Kidney (tissue), 14 donors: ENCODE measurements around the gene KLHL24. TPM values are rescaled to one million over a fixed set of nuclear protein-coding genes. Genes with fewer than 3 reads are reported as not detected.
"Not testable (repeated sequence)": the region's sequence is repeated elsewhere in the genome, so short reads cannot be mapped to it uniquely, and the experiment has no call there.

Experiments used
- DNase-seq, 5 donors: peaks; one replicate each; pipeline ENCODE4 v3.0.0-alpha.2; 2013 to 2020
- FAIRE-seq: peaks from 2 replicates; lab custom pipeline; 2012; peaks lifted over from hg19 to GRCh38; lab: Jason Lieb, UNC
- H3K27ac ChIP-seq, 2 donors: one replicate each; pipeline ENCODE4 v1.7.0; 2013; ENCODE audit warnings: low read depth in 2 of 2, low read length in 2 of 2, inconsistent platforms in 1 of 2
- H3K27me3 ChIP-seq: one replicate; pipeline ENCODE4 v1.7.1; 2013; ENCODE audit warnings: low read length, inconsistent platforms; ENCODE audit not compliant: control insufficient read depth, insufficient read depth
- H3K36me3 ChIP-seq, 3 donors: one replicate each; pipeline versions ENCODE4 v1.7.0 to v1.7.1; 2013; ENCODE audit warnings: low read length in 3 of 3, control low read depth in 1 of 3, inconsistent platforms in 1 of 3; ENCODE audit not compliant: insufficient read depth in 3 of 3, control insufficient read depth in 2 of 3
- H3K4me1 ChIP-seq, 3 donors: one replicate each; pipeline versions ENCODE4 v1.7.0 to v1.7.1; 2013; ENCODE audit warnings: low read length in 3 of 3, inconsistent platforms in 1 of 3, low read depth in 1 of 3; ENCODE audit not compliant: control insufficient read depth in 2 of 3, insufficient read depth in 2 of 3
- H3K4me3 ChIP-seq, 3 donors: one replicate each; pipeline versions ENCODE4 v1.7.0 to v1.8.1; 2013; ENCODE audit warnings: low read length in 3 of 3, control low read depth in 1 of 3, inconsistent platforms in 1 of 3
- H3K9ac ChIP-seq, 3 donors: one replicate each; pipeline versions ENCODE4 v1.7.0 to v1.7.1; 2013; ENCODE audit warnings: low read length in 3 of 3, control low read depth in 1 of 3, inconsistent platforms in 1 of 3
- H3K9me3 ChIP-seq, 3 donors: one replicate each; pipeline versions ENCODE4 v1.7.0 to v1.7.1; 2013; ENCODE audit warnings: low read length in 3 of 3, control low read depth in 1 of 3, inconsistent platforms in 1 of 3; ENCODE audit not compliant: control insufficient read depth in 2 of 3, insufficient read depth in 1 of 3
- CTCF ChIP-seq: IDR thresholded peaks from 3 replicates; pipeline ENCODE4 v1.5.1; 2012; ENCODE audit warnings: mild to moderate bottlenecking, moderate library complexity, borderline replicate concordance; ENCODE audit not compliant: insufficient read depth; ENCODE audit errors: extremely low read depth
- intact Hi-C: fragments of 100-400 bp; cut with DNase I; formaldehyde crosslinking; loops from one replicate; pipeline ENCODE4 v1.11.1; 2022
- polyA plus RNA-seq: library from polyadenylated mRNA; stranded (reverse); fragments of 350-450 nt; fragmentation: Illumina TruSeq; extraction: RNeasy Lipid Tissue Mini Kit (QIAGEN cat#74804); gene quantifications from one replicate; pipeline ENCODE4 v1.2.3, GENCODE V29; 2014; ENCODE audit warnings: low read depth, low replicate concordance; ENCODE audit not compliant: insufficient read depth
- total RNA-seq: library from RNA; stranded (reverse); fragmentation: NEBNext Ultra II Directional; extraction: Animal tissue kit (Norgen Biotek cat#: 25700); gene quantifications from one replicate; pipeline ENCODE4 v1.2.1, GENCODE V29; 2021
- donor health status: control.
- donor health status: control.
- donor health status: control.
- donor health status: control.
- donor health status: control.
- donor health status: DM: yes; HTN: yes; CAD: no.
- donor health status: Normal renal cell carcinoma (clear cell type).

Gene KLHL24
- total and polyA plus RNA-seq, 2 donors from 2014 or later = 8.4 to 61.3 TPM

- no peak for DNase-seq
- no peaks in the 10 kb centered on the region for H3K27me3 ChIP-seq
- no peak overlapping the region for H3K27ac ChIP-seq
- H3K4me3 ChIP-seq = no peak overlapping the region
- no peaks in the 10 kb centered on the region for H3K36me3 ChIP-seq
- no peaks in the 10 kb centered on the region for H3K9me3 ChIP-seq
- no peak for FAIRE-seq
- intact Hi-C loops = no loop called here
- TF ChIP-seq CTCF = no peak
- no peak overlapping the region for H3K9ac ChIP-seq
- H3K4me1 ChIP-seq = peaks cover 0 to 4% (median 2%) of the 10 kb centered on the region in 3 donors
These were observed 3.7 kb upstream of the KLHL24 start for GRCh38 chr3:183631715-183632114.

GRCh38 chr3:183632725-183633124 is 2.7 kb upstream of the KLHL24 start:
- H3K9me3 ChIP-seq, DNase-seq, H3K36me3 ChIP-seq, H3K4me3 ChIP-seq, intact Hi-C loops, H3K27ac ChIP-seq, H3K9ac ChIP-seq, H3K4me1 ChIP-seq, FAIRE-seq, H3K27me3 ChIP-seq: not testable (repeated sequence)

GRCh38 chr3:183634707-183635106 is 716 bp upstream of the KLHL24 start:
- peak overlapping the region in 2 of 3 donors; percentile 85 to 94 for H3K9ac ChIP-seq

GRCh38 chr3:183635107-183635430 is 354 bp upstream of the KLHL24 start:
- TF ChIP-seq CTCF = no peak
- Histone ChIP-seq H3K36me3 (peaks cover 0 to 3% (median 0%) of the 10 kb centered on the region in 3 donors), H3K27ac (peak overlapping the region; percentile 98 to 100), H3K9ac (peak overlapping the region; percentile 28 to 94 (median 85)), H3K4me3 (peak overlapping the region; percentile 53 to 87 (median 80)), H3K27me3 (no peaks in the 10 kb centered on the region), H3K4me1 (peaks cover 0 to 14% (median 11%) of the 10 kb centered on the region in 3 donors), H3K9me3 (no peaks in the 10 kb centered on the region)
- intact Hi-C loops = no loop called here
- DNase-seq (no peak), FAIRE-seq (no peak)

More at GRCh38 chr3:183634707-183635106, 716 bp upstream of the KLHL24 start:
- Histone ChIP-seq H3K27me3 (no peaks in the 10 kb centered on the region), H3K4me3 (peak overlapping the region; percentile 53 to 87 (median 80)), H3K36me3 (peaks cover 0 to 3% (median 0%) of the 10 kb centered on the region in 3 donors), H3K9me3 (no peaks in the 10 kb centered on the region), H3K4me1 (peaks cover 0 to 14% (median 11%) of the 10 kb centered on the region in 3 donors), H3K27ac (peak overlapping the region in 1 of 2 donors; percentile 100)
- intact Hi-C loops = no loop called here
- FAIRE-seq (no peak), DNase-seq (no peak)
- TF ChIP-seq CTCF = no peak
